K562 (cell line): ENCODE data around the gene EYA3. TPM values are rescaled to one million over a fixed set of nuclear protein-coding genes. Genes with fewer than 3 reads are reported as not detected.
A peak's percentile ranks its signal among the peaks of the same experiment; 100 is the strongest.

Experiments
- BACH1 ChIP-seq: fragments of 200-800 bp; sonication (Bioruptor generic); IDR thresholded peaks from 2 replicates; pipeline ENCODE4 v1.6.1; 2016; ENCODE audit warnings: missing genetic modification characterization, missing compliant biosample characterization
- CBFA2T3 ChIP-seq: fragments of 450-650 bp; IDR thresholded peaks from 2 replicates; pipeline ENCODE4 v1.6.1; 2017
- CHCHD3 ChIP-seq: fragments of 250-450 bp; sonication (Bioruptor Pico); IDR thresholded peaks from 2 replicates; pipeline ENCODE4 v2.1.2; 2022; ENCODE audit warnings: mild to moderate bottlenecking
- DMBX1 ChIP-seq: fragments of 250-450 bp; sonication (Bioruptor Pico); IDR thresholded peaks from 2 replicates; pipeline ENCODE4 v1.8.0; 2022; ENCODE audit warnings: inconsistent platforms, mild to moderate bottlenecking, moderate library complexity, borderline replicate concordance
- EHMT2 ChIP-seq: fragments of 450-650 bp; IDR thresholded peaks from 2 replicates; pipeline ENCODE4 v1.6.1; 2018; ENCODE audit warnings: antibody characterized with exemption
- ETS2 ChIP-seq: IDR thresholded peaks from 2 replicates; pipeline ENCODE4 v1.6.1; 2016; ENCODE audit warnings: borderline replicate concordance, missing genetic modification characterization, mild to moderate bottlenecking, moderate library complexity, missing compliant biosample characterization; ENCODE audit not compliant: poor library complexity, severe bottlenecking
- EWSR1 ChIP-seq: fragments of 450-650 bp; IDR thresholded peaks from 2 replicates; pipeline ENCODE4 v1.6.1; 2018; ENCODE audit warnings: borderline replicate concordance, mild to moderate bottlenecking, low read depth, moderate library complexity; ENCODE audit not compliant: partially characterized antibody
- KDM5B ChIP-seq: fragments of 200-600 bp; sonication (generic); IDR thresholded peaks from 2 replicates; pipeline ENCODE4 v1.6.1; 2012; ENCODE audit warnings: low read depth, mild to moderate bottlenecking, moderate library complexity, low read length, control low read depth, inconsistent platforms; ENCODE audit not compliant: insufficient replicate concordance
- LEF1 ChIP-seq: fragments of 450-650 bp; IDR thresholded peaks from 2 replicates; pipeline ENCODE4 v1.6.1; 2016; ENCODE audit warnings: mild to moderate bottlenecking
- NCOA1 ChIP-seq: fragments of 450-650 bp; IDR thresholded peaks from 2 replicates; pipeline ENCODE4 v1.6.1; 2016; ENCODE audit warnings: low read depth
- OTX1 ChIP-seq: fragments of 450-650 bp; formaldehyde crosslinking; IDR thresholded peaks from 2 replicates; pipeline ENCODE4 v1.4.0; 2022; ENCODE audit warnings: mild to moderate bottlenecking
- RBFOX2 ChIP-seq: fragments of 200-400 bp; formaldehyde crosslinking; IDR thresholded peaks from 2 replicates; pipeline ENCODE4 v1.6.1; 2017; ENCODE audit warnings: low read depth, mild to moderate bottlenecking, low read length, moderate library complexity
- SMARCA4 ChIP-seq: fragments of 450-650 bp; IDR thresholded peaks from 2 replicates; pipeline ENCODE4 v1.6.1; 2016
- VEZF1 ChIP-seq: fragments of 200-800 bp; sonication (Bioruptor generic); IDR thresholded peaks from 2 replicates; pipeline ENCODE4 v1.6.1; 2017; ENCODE audit warnings: missing genetic modification characterization, missing compliant biosample characterization
- ZNF282 ChIP-seq: sonication (generic); formaldehyde crosslinking; IDR thresholded peaks from 2 replicates; pipeline ENCODE4 v1.8.1; 2023; ENCODE audit warnings: missing genetic modification reagents
- ZNF318 ChIP-seq, 2 experiments: fragments of 450-650 bp; IDR thresholded peaks; 2 replicates each; pipeline ENCODE4 v1.6.1; 2016; ENCODE audit warnings: mild to moderate bottlenecking in 2 of 2, borderline replicate concordance in 1 of 2, low read depth in 1 of 2, moderate library complexity in 1 of 2
- ZNF699 ChIP-seq: fragments of 250-450 bp; sonication (Bioruptor Pico); IDR thresholded peaks from 2 replicates; pipeline ENCODE4 v1.8.0; 2021; ENCODE audit warnings: mild to moderate bottlenecking, moderate library complexity; ENCODE audit not compliant: insufficient replicate concordance
- ZNF76 ChIP-seq: fragments of 250-450 bp; sonication (Bioruptor Pico); IDR thresholded peaks from 2 replicates; pipeline ENCODE4 v1.4.0; 2020; ENCODE audit warnings: mild to moderate bottlenecking, moderate library complexity, borderline replicate concordance
- polyA plus RNA-seq, 8 experiments: library from polyadenylated mRNA; depleted of rRNA in 4 of 8; stranded (reverse) in 5 of 8; unstranded in 3 of 8; fragments of >200 nt; fragmentation: Nextera tagmentation in 2 of 8; fragmentation: Illumina TruSeq in 1 of 8; extraction: Ambion mirVana in 2 of 8; extraction: Trizol in 1 of 8; gene quantifications; 2 replicates each; pipeline versions ENCODE4 v1.2.1 to v1.2.3, GENCODE V29; 2011 to 2014; ENCODE audit warnings: inconsistent platforms in 1 of 8, missing spikeins in 1 of 8
- total RNA-seq, 7 experiments: library from RNA; depleted of rRNA in 6 of 7; stranded (reverse); fragments of >200 nt in 6 of 7; fragmentation: Illumina TruSeq in 2 of 7; extraction: Trizol in 2 of 7; gene quantifications; 2 replicates each; pipeline versions ENCODE4 v1.2.1 to v1.2.3, GENCODE V29; 2011 to 2021; ENCODE audit warnings: low replicate concordance in 1 of 7

Gene EYA3
- total and polyA plus RNA-seq, 9 of the 15 experiments (the other 6 are each of a cell fraction or from before 2014, with no cell fraction given): 21.7 to 64.0 (median 43.6) TPM

GRCh38 chr1:28112388-28113241 is 24.2 kb upstream of the EYA3 start (continued):
- TF ChIP-seq OTX1 (CRISPR knock-in tag): no peak
- 0 out of 2 replicates have a peak, but pooled peaks have one; percentile 22 for TF ChIP-seq ZNF76 (CRISPR knock-in tag)
- no peak for TF ChIP-seq ZNF318 (IDR thresholded peaks at IDR 0.05; ENCODE audit: borderline replicate concordance in 1 of 2, low read depth in 1 of 2)
- TF ChIP-seq ETS2 (tag): no peak
- no peak for TF ChIP-seq EWSR1
- TF ChIP-seq ZNF699 (CRISPR knock-in tag): no peak
- TF ChIP-seq SMARCA4: peak; percentile 77; the same call in 1 of the 2 replicates
- peak; percentile 69; the same call in 1 of the 2 replicates for TF ChIP-seq BACH1
- no peak for TF ChIP-seq ZNF282 (CRISPR knock-in tag)
- no peak for TF ChIP-seq CHCHD3 (CRISPR knock-in tag)
- no peak for TF ChIP-seq NCOA1
- peak; percentile 72 for TF ChIP-seq VEZF1
- peak; percentile 71; the same call in 1 of the 2 replicates for TF ChIP-seq LEF1
- TF ChIP-seq RBFOX2: 0 out of 2 replicates have a peak, but pooled peaks have one; percentile 24
- TF ChIP-seq CBFA2T3: peak; percentile 80
- peak; percentile 78 for TF ChIP-seq EHMT2
- peak; percentile 39 for TF ChIP-seq KDM5B
- no peak for TF ChIP-seq DMBX1 (CRISPR knock-in tag)
